Sigmoid colon (tissue), 7 donors: ENCODE results near the gene PRELID2. TPM values are rescaled to one million over a fixed set of nuclear protein-coding genes. Genes with fewer than 3 reads are reported as not detected.
"Not testable (repeated sequence)": the region's sequence is repeated elsewhere in the genome, so short reads cannot be mapped to it uniquely, and the experiment has no call there.

ENCODE experiments used
- DNase-seq: peaks from one replicate; pipeline ENCODE4 v3.0.0-alpha.2; 2019
- H3K27ac ChIP-seq, 4 donors: fragments of 200-600 bp; sonication (generic); one replicate each; pipeline ENCODE4 v1.5.1; 2016 to 2019; ENCODE audit warnings: mild to moderate bottlenecking in 1 of 4
- H3K27me3 ChIP-seq, 3 donors: fragments of 200-600 bp; sonication (generic); one replicate each; pipeline ENCODE4 v1.5.1; 2019; ENCODE audit warnings: mild to moderate bottlenecking in 1 of 3
- H3K36me3 ChIP-seq, 4 donors: fragments of 200-600 bp; sonication (generic); one replicate each; pipeline ENCODE4 v1.5.1; 2016 to 2019
- H3K4me1 ChIP-seq, 4 donors: fragments of 200-600 bp; sonication (generic); one replicate each; pipeline ENCODE4 v1.5.1; 2017 to 2019
- H3K4me3 ChIP-seq, 4 donors: fragments of 200-600 bp; sonication (generic); one replicate each; pipeline ENCODE4 v1.5.1; 2017 to 2019; ENCODE audit warnings: mild to moderate bottlenecking in 2 of 4, moderate library complexity in 1 of 4
- H3K9me3 ChIP-seq, 4 donors: fragments of 200-600 bp in 3 of 4; sonication (generic) in 3 of 4; one replicate each; pipeline versions ENCODE4 v1.5.1 to v1.6.1; 2013 to 2019
- CTCF ChIP-seq, 4 experiments: fragments of 450-650 bp in 3 of 4; fragments of 200-600 bp in 1 of 4; IDR thresholded peaks; one replicate each; pipeline ENCODE4 v1.5.1; 2016 to 2019; ENCODE audit warnings: antibody characterized with exemption in 4 of 4, mild to moderate bottlenecking in 3 of 4, moderate library complexity in 2 of 4
- EP300 ChIP-seq, 4 donors: sonication (generic); formaldehyde crosslinking; IDR thresholded peaks; one replicate each; pipeline ENCODE4 v1.6.1; 2017; ENCODE audit warnings: antibody characterized with exemption in 4 of 4
- POLR2A ChIP-seq, 2 donors: fragments of 450-650 bp; IDR thresholded peaks; one replicate each; pipeline ENCODE4 v1.6.1; 2016; ENCODE audit warnings: antibody characterized with exemption in 2 of 2, mild to moderate bottlenecking in 2 of 2, moderate library complexity in 2 of 2
- POLR2AphosphoS5 ChIP-seq, 4 donors: sonication (generic); formaldehyde crosslinking; IDR thresholded peaks; one replicate each; pipeline ENCODE4 v1.6.1; 2017; ENCODE audit warnings: antibody characterized with exemption in 4 of 4
- WGBS, 2 donors: extraction: QIAGEN DNeasy Blood & Tissue Kit; methylation state at CpG; one replicate each; pipeline ENCODE4 v1.1.7; 2013; 5-methylcytosine and 5-hydroxymethylcytosine counted together
- intact Hi-C: fragments of 100-400 bp; cut with DNase I; formaldehyde crosslinking; loops from one replicate; pipeline ENCODE4 v1.15.1; 2023
- polyA plus RNA-seq, 3 donors: library from polyadenylated mRNA; stranded (reverse); fragments of 200-250 nt; gene quantifications; one replicate each; pipeline ENCODE4 v1.2.3, GENCODE V29; 2013
- total RNA-seq, 4 donors: library from RNA; depleted of rRNA; stranded (reverse); fragments of >200 nt; gene quantifications; one replicate each; pipeline ENCODE4 v1.1.0, GENCODE V29; 2016
- donor health status: healthy with polysubstance abuse.
- donor health status: Bipolar disorder and iron deficiency.
- donor health status: healthy.

The PRELID2 gene
- total and polyA plus RNA-seq, 7 donors, result 7.1 to 62.5 (median 19.9) TPM

- TF ChIP-seq EP300 (IDR thresholded peaks at IDR 0.05), result no peak
- TF ChIP-seq POLR2AphosphoS5 (IDR thresholded peaks at IDR 0.05), result no peak
- Histone ChIP-seq H3K4me3 (no peak overlapping the region), H3K4me1 (no peaks in the 10 kb centered on the region), H3K36me3 (no peaks in the 10 kb centered on the region), H3K27me3 (no peaks in the 10 kb centered on the region), H3K9me3 (no peaks in the 10 kb centered on the region), H3K27ac (no peak overlapping the region)
- DNase-seq, result no peak
- intact Hi-C loops, result no loop called here
Measured at GRCh38 chr5:145750199-145750598, 84.9 kb downstream of the PRELID2 start.

- WGBS, 2 donors, result 97% methylated on average over 14 of the region's 14 CpGs
- intact Hi-C loops, result no loop called here
- no peak overlapping the region for H3K4me3 ChIP-seq
- no peaks in the 10 kb centered on the region for H3K9me3 ChIP-seq
- TF ChIP-seq POLR2A (IDR thresholded peaks at IDR 0.05), result no peak
- no peak for DNase-seq
- no peaks in the 10 kb centered on the region for H3K27me3 ChIP-seq
- no peak overlapping the region for H3K27ac ChIP-seq
- no peaks in the 10 kb centered on the region for H3K4me1 ChIP-seq
- H3K36me3 ChIP-seq, result no peaks in the 10 kb centered on the region
Measured at GRCh38 chr5:145743396-145744061, 91.6 kb downstream of the PRELID2 start.

GRCh38 chr5:145739843-145740242, 95.3 kb downstream of the PRELID2 start:
- intact Hi-C loops, result no loop called here
- Histone ChIP-seq H3K4me1 (no peaks in the 10 kb centered on the region), H3K36me3 (no peaks in the 10 kb centered on the region), H3K27ac (no peak overlapping the region), H3K4me3 (no peak overlapping the region), H3K27me3 (no peaks in the 10 kb centered on the region), H3K9me3 (no peaks in the 10 kb centered on the region)
- TF ChIP-seq POLR2A (IDR thresholded peaks at IDR 0.05), result no peak
- no peak for TF ChIP-seq EP300 (IDR thresholded peaks at IDR 0.05)
- DNase-seq, result no peak

GRCh38 chr5:145738227-145738626, 96.9 kb downstream of the PRELID2 start:
- TF ChIP-seq POLR2A (IDR thresholded peaks at IDR 0.05) (no peak), POLR2AphosphoS5 (IDR thresholded peaks at IDR 0.05) (no peak), CTCF (IDR thresholded peaks at IDR 0.05) (no peak), EP300 (IDR thresholded peaks at IDR 0.05) (no peak)
- H3K36me3 ChIP-seq, result no peaks in the 10 kb centered on the region
- intact Hi-C loops, result no loop called here

GRCh38 chr5:145737578-145737977, 97.6 kb downstream of the PRELID2 start:
- Histone ChIP-seq H3K4me3 (no peak overlapping the region), H3K27ac (no peak overlapping the region), H3K36me3 (no peaks in the 10 kb centered on the region), H3K4me1 (no peaks in the 10 kb centered on the region), H3K27me3 (no peaks in the 10 kb centered on the region), H3K9me3 (no peaks in the 10 kb centered on the region)
- 95 to 96% methylated on average over 1 of the region's 1 CpG for WGBS, 2 donors
- TF ChIP-seq CTCF (IDR thresholded peaks at IDR 0.05) (no peak), POLR2AphosphoS5 (IDR thresholded peaks at IDR 0.05) (no peak), EP300 (IDR thresholded peaks at IDR 0.05) (no peak), POLR2A (IDR thresholded peaks at IDR 0.05) (no peak)
- intact Hi-C loops, result no loop called here
- no peak for DNase-seq

More at GRCh38 chr5:145738227-145738626, 96.9 kb downstream of the PRELID2 start:
- H3K4me3 ChIP-seq, result no peak overlapping the region
- H3K27ac ChIP-seq, result no peak overlapping the region
- no peaks in the 10 kb centered on the region for H3K27me3 ChIP-seq
- no peaks in the 10 kb centered on the region for H3K9me3 ChIP-seq
- H3K4me1 ChIP-seq, result no peaks in the 10 kb centered on the region
- DNase-seq, result no peak

- intact Hi-C loops, H3K36me3 ChIP-seq, H3K27me3 ChIP-seq, H3K4me3 ChIP-seq, H3K4me1 ChIP-seq, H3K27ac ChIP-seq, DNase-seq: not testable (repeated sequence)
- peaks cover 6 to 12% (median 8%) of the 10 kb centered on the region in 4 donors for H3K9me3 ChIP-seq
- 96 to 98% methylated on average over 1 of the region's 1 CpG for WGBS, 2 donors
Measured at GRCh38 chr5:145729956-145730355, 105.2 kb downstream of the PRELID2 start.

GRCh38 chr5:145723516-145723915, 111.6 kb downstream of the PRELID2 start:
- Histone ChIP-seq H3K27me3 (no peaks in the 10 kb centered on the region), H3K9me3 (peaks cover 0 to 12% (median 6%) of the 10 kb centered on the region in 4 donors), H3K27ac (no peak overlapping the region), H3K4me3 (no peak overlapping the region), H3K4me1 (no peaks in the 10 kb centered on the region), H3K36me3 (peaks cover 0 to 5% (median 0%) of the 10 kb centered on the region in 4 donors)
- TF ChIP-seq POLR2A (IDR thresholded peaks at IDR 0.05) (no peak), POLR2AphosphoS5 (IDR thresholded peaks at IDR 0.05) (no peak), EP300 (IDR thresholded peaks at IDR 0.05) (no peak), CTCF (IDR thresholded peaks at IDR 0.05) (no peak)
- DNase-seq, result no peak
- WGBS, 2 donors, result 85 to 87% methylated on average over 1 of the region's 1 CpG
- intact Hi-C loops, result no loop called here
